Measurements from ENCODE around the gene SKIDA1.

DNA sequence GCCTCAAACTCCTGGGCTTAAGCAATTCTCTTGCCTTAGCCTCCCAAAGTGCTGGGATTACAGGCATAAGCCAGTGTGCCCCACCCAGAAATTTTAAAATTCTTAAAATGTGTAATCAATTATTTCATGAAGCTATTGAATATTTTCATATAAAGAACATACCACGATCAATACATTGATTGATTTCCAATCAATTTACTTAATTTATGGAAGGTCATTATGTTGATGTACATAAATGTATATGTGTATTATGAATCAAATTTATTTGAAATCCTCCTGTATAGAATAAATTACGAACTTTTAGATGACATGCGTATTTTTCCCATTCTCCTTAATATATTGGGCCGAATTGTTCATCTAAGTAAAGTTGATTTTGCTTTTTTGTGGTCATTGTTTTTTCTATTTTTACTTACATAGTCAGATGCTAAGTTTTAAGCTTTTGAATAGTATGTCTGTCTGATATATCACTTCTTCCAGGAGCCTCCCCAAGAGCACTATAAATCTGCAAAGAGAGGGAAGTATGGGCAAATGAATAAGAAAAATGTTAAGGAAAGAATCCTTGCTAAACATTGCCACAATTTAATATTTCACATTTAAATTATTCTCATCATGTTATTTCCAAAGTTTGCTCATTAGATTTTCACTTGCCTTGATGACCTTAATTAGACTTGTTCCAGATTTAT, 35.3 kb downstream of the SKIDA1 start:
- TF ChIP-seq, protein P1, sequence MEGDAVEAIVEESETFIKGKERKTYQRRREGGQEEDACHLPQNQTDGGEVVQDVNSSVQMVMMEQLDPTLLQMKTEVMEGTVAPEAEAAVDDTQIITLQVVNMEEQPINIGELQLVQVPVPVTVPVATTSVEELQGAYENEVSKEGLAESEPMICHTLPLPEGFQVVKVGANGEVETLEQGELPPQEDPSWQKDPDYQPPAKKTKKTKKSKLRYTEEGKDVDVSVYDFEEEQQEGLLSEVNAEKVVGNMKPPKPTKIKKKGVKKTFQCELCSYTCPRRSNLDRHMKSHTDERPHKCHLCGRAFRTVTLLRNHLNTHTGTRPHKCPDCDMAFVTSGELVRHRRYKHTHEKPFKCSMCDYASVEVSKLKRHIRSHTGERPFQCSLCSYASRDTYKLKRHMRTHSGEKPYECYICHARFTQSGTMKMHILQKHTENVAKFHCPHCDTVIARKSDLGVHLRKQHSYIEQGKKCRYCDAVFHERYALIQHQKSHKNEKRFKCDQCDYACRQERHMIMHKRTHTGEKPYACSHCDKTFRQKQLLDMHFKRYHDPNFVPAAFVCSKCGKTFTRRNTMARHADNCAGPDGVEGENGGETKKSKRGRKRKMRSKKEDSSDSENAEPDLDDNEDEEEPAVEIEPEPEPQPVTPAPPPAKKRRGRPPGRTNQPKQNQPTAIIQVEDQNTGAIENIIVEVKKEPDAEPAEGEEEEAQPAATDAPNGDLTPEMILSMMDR (conservative IDR thresholded peaks at IDR 0.05; ENCODE audit: low read length): no peak
- no peak for TF ChIP-seq EZH2phosphoT487 (IDR thresholded peaks at IDR 0.05; ENCODE audit: borderline replicate concordance)
